Bronchial epithelial cell (primary cell): ENCODE data around the gene SLC2A4RG. TPM values are rescaled to one million over a fixed set of nuclear protein-coding genes. Genes with fewer than 3 reads are reported as not detected.
A peak's percentile ranks its signal among the peaks of the same experiment; 100 is the strongest.

Experiments used
- DNase-seq: peaks from one replicate; pipeline ENCODE4 v3.0.0-alpha.2; 2010; ENCODE audit warnings: low read depth
- FAIRE-seq: peaks from 2 replicates; lab custom pipeline; 2011; peaks lifted over from hg19 to GRCh38; lab: Jason Lieb, UNC
- H3K27me3 ChIP-seq: 2 replicates; pipeline ENCODE4 v1.5.1; 2011; ENCODE audit warnings: low read length; ENCODE audit not compliant: control insufficient read depth, insufficient read depth
- H3K36me3 ChIP-seq: 2 replicates; pipeline ENCODE4 v1.5.1; 2011; ENCODE audit warnings: low read length; ENCODE audit not compliant: control insufficient read depth, insufficient read depth
- H3K4me3 ChIP-seq: 2 replicates; pipeline ENCODE4 v1.5.1; 2011; ENCODE audit warnings: mild to moderate bottlenecking, low read depth, low read length, control low read depth
- CTCF ChIP-seq: IDR thresholded peaks from 2 replicates; pipeline ENCODE4 v1.5.1; 2011; ENCODE audit warnings: mild to moderate bottlenecking, moderate library complexity, low read length, control low read depth, inconsistent platforms; ENCODE audit not compliant: insufficient read depth, severe bottlenecking
- total RNA-seq: library from RNA; depleted of rRNA; stranded (reverse); fragments of >200 nt; gene quantifications from 2 replicates; pipeline ENCODE4 v1.2.1, GENCODE V29; 2014

Gene SLC2A4RG
- total RNA-seq, 1 donor from 2014 or later: 14.0 TPM

GRCh38 chr20:63698739-63699465 is 40.7 kb upstream of the SLC2A4RG start:
- peak; percentile 88 for DNase-seq
- H3K36me3 ChIP-seq: peaks cover 4% of the 10 kb centered on the region
- TF ChIP-seq CTCF: no peak
- H3K27me3 ChIP-seq: no peaks in the 10 kb centered on the region
- H3K4me3 ChIP-seq: no peak overlapping the region
- no peak for FAIRE-seq

GRCh38 chr20:63699466-63700198 is 39.9 kb upstream of the SLC2A4RG start:
- TF ChIP-seq CTCF: no peak
- FAIRE-seq: no peak
- Histone ChIP-seq H3K27me3 (no peaks in the 10 kb centered on the region), H3K36me3 (peaks cover 6% of the 10 kb centered on the region), H3K4me3 (no peak overlapping the region)
- DNase-seq: no peak

DNA sequence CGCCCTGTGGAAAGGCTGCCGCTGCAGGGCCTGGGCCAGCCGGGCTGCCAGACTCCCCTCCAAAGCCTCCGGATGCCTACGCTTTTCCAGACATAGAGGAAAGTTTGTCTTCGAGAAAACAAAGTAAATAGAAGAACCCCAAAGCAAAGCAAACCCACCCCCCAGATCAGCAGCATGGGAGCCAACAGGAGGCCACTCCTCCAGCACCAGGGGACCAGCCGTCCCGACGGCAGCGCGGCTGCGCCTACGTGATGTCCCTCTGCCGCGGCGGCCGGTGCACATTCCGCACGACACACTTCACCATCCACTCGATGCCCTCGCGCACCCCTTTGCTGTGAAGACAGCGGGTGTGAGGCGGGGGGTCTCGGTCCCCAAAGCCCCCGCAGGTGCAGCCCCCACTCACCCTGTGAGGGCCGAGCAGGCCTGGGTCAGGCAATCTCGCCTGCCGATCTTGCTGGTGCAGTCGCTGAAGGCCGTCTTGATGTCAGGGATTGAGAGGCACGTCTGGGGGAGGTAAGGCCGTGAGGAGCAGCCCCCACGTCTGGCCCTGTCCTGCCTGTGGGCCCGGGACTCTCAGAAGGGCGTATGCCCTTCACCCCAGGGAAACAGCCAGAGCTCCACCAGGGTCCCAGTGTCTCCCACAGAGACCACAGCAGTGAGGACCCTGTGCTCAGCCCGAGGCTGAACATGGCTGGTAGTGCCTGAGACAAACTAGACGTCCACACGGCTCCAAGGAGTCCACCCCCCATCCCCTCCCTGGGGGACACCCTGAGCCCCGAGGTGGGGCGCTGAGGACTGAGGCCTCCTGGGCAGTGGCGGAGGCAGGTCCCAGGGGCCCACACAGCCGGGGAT is 39.2 kb upstream of the SLC2A4RG start:
- DNase-seq (no peak), FAIRE-seq (no peak)
- H3K27me3 ChIP-seq: no peaks in the 10 kb centered on the region

GRCh38 chr20:63701051-63701328 is 38.6 kb upstream of the SLC2A4RG start:
- Histone ChIP-seq H3K4me3 (no peak overlapping the region), H3K27me3 (no peaks in the 10 kb centered on the region), H3K36me3 (peaks cover 14% of the 10 kb centered on the region)
- DNase-seq (no peak), FAIRE-seq (no peak)
- TF ChIP-seq CTCF: no peak

More for the DNA sequence above, 39.2 kb upstream of the SLC2A4RG start:
- Histone ChIP-seq H3K4me3 (no peak overlapping the region), H3K36me3 (peaks cover 11% of the 10 kb centered on the region)
- TF ChIP-seq CTCF: no peak

- FAIRE-seq (no peak), DNase-seq (no peak)
- Histone ChIP-seq H3K4me3 (no peak overlapping the region), H3K27me3 (no peaks in the 10 kb centered on the region), H3K36me3 (peaks cover 18% of the 10 kb centered on the region)
- no peak for TF ChIP-seq CTCF
These were observed 38.1 kb upstream of the SLC2A4RG start for GRCh38 chr20:63701329-63702035.
